Colonic mucosa (tissue), 4 donors: Measurements from ENCODE around the gene HELZ2. TPM values are rescaled to one million over a fixed set of nuclear protein-coding genes. Genes with fewer than 3 reads are reported as not detected.
"Not testable (repeated sequence)": the region's sequence is repeated elsewhere in the genome, so short reads cannot be mapped to it uniquely, and the experiment has no call there.

ENCODE experiments used
- DNase-seq: peaks from one replicate; pipeline ENCODE4 v3.0.0-alpha.2; 2020
- H3K27ac ChIP-seq: fragments of 200-600 bp; one replicate; pipeline ENCODE4 v1.8.0; 2021
- H3K27me3 ChIP-seq: fragments of 200-600 bp; one replicate; pipeline ENCODE4 v1.8.0; 2021
- H3K36me3 ChIP-seq: fragments of 200-600 bp; one replicate; pipeline ENCODE4 v1.8.0; 2021
- H3K4me1 ChIP-seq: fragments of 200-600 bp; one replicate; pipeline ENCODE4 v1.8.0; 2021; ENCODE audit warnings: mild to moderate bottlenecking
- H3K4me3 ChIP-seq: fragments of 200-600 bp; one replicate; pipeline ENCODE4 v1.8.0; 2021
- H3K9ac ChIP-seq, 2 donors: one replicate each; pipeline ENCODE4 v1.7.0; 2013; ENCODE audit warnings: control low read depth in 2 of 2, low read depth in 2 of 2, low read length in 2 of 2
- H3K9me3 ChIP-seq: fragments of 200-600 bp; one replicate; pipeline ENCODE4 v1.8.0; 2021
- intact Hi-C: fragments of 100-400 bp; cut with DNase I; formaldehyde crosslinking; loops from one replicate; pipeline ENCODE4 v1.14.1; 2022
- total RNA-seq, 2 donors: library from RNA; stranded (reverse); fragmentation: NEBNext Ultra II Directional in 1 of 2; extraction: Animal tissue kit (Norgen Biotek cat#: 25700) in 1 of 2; gene quantifications; one replicate each; pipeline ENCODE4 v1.2.1, GENCODE V29; 2021
- TF ChIP-seq, protein P1 (sequence below): fragments of 200-600 bp; IDR thresholded peaks from one replicate; pipeline ENCODE4 v1.8.0; 2022; ENCODE audit warnings: antibody characterized with exemption, mild to moderate bottlenecking
- donor health status: healthy.
- donor health status: DM: no; HTN: no; CAD: no.
- donor health status: DM: no; HTN: no; CAD: no.

HELZ2 gene
- total RNA-seq, 2 donors from 2014 or later, result 36.3 to 38.0 TPM

DNA sequence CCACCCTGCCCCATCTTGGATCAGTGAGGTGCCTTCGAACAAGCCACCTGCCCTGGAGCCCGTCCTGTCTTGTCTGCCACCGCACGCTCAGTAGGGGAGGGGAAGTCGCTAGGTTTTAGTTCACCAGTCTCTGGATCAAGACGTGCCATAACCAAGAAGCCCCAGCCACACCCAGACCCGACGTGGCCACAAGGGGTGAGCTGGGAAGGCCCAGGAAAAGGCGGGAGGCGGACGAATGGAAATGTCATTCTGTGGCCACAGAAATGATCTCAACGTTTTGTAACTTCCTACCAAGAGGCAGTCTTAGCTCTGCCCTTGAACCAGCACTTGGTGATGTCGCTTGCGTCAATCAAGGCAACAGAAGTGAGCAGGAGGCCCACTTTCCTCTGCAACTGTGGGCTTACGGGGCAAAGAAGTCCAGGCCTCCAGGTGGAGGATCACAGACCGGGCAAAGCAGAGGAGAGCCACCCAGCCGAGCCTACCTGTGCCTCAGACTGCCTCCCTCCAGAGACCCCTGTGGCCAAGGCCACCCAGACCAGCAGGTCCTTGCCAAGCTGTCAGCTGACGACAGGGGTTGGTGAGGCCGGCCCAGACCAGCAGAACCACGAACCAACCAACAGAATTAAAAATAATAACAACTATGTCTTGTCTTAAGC, 38.4 kb upstream of the HELZ2 start:
- intact Hi-C loops, result no loop called here
- no peaks in the 10 kb centered on the region for H3K36me3 ChIP-seq
- H3K27me3 ChIP-seq, result no peaks in the 10 kb centered on the region
- H3K9ac ChIP-seq, result no peak overlapping the region
- DNase-seq, result no peak
- no peak overlapping the region for H3K27ac ChIP-seq
- H3K4me3 ChIP-seq, result no peak overlapping the region
- H3K4me1 ChIP-seq, result no peaks in the 10 kb centered on the region
- TF ChIP-seq, protein P1, sequence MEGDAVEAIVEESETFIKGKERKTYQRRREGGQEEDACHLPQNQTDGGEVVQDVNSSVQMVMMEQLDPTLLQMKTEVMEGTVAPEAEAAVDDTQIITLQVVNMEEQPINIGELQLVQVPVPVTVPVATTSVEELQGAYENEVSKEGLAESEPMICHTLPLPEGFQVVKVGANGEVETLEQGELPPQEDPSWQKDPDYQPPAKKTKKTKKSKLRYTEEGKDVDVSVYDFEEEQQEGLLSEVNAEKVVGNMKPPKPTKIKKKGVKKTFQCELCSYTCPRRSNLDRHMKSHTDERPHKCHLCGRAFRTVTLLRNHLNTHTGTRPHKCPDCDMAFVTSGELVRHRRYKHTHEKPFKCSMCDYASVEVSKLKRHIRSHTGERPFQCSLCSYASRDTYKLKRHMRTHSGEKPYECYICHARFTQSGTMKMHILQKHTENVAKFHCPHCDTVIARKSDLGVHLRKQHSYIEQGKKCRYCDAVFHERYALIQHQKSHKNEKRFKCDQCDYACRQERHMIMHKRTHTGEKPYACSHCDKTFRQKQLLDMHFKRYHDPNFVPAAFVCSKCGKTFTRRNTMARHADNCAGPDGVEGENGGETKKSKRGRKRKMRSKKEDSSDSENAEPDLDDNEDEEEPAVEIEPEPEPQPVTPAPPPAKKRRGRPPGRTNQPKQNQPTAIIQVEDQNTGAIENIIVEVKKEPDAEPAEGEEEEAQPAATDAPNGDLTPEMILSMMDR, result no peak
- no peaks in the 10 kb centered on the region for H3K9me3 ChIP-seq

DNA sequence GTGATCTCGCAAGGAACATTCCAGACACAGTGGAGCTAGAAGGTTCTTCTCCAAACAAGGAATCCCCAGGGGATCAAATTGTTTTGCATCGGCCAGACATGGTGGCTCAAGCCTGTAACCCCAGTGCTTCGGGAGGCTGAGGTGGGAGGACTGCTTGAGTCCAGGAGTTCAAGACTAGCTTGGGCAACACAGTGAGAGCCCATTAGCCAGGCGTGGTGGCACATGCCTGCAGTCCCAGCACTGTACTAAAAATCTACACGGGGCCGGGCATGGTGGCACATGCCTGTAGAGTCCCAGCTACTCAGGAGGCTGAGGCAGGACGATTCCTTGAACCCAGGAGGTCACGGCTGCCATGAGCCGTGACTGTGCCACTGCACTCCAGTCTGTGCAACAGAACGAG, 37.6 kb upstream of the HELZ2 start:
- DNase-seq, result no peak
- Histone ChIP-seq H3K27ac (no peak overlapping the region), H3K4me1 (no peaks in the 10 kb centered on the region), H3K4me3 (no peak overlapping the region), H3K27me3 (no peaks in the 10 kb centered on the region), H3K9me3 (no peaks in the 10 kb centered on the region), H3K36me3 (no peaks in the 10 kb centered on the region), H3K9ac (no peak overlapping the region)
- intact Hi-C loops, result no loop called here
- TF ChIP-seq, protein P1, result no peak

DNA sequence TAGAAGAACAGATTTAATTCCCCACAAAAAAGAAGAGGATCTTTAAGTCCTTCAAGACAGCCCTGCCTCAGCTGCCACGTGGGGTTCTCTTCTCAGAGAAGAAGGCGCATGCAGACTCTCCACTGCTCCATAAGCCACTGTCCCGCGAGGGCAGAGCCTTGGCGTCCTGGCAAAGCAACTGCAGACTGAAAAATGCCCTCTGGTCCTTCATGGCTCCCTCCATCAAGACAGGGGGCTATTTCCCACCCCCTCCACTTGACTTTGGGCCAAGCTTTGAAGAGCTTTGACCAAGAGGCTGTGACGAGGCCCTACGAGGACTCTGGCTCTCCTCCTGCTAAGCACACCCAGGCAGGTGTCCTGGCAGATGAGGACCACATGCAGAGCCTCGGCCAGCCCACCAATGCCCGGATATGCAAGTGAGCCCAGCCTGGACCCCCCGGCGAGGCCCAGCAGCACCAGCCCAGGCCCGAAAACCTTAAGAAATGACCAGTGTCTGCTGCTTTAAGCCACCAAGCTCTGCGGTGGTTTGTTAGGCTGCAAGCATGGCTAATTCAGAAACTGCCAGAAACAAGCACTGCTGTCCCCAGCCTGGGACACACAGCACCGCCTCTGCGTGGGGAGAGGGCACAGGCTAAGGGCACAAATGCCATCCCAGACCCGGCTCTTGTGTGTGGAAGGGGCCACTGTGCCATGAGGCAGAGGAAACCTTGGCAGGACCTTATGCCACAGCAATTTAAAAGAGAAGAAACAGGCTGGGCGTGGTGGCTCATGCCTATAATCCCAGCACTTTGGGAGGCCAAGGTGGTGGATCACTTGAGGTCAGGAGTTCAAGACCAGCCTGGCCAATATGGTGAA, 36.8 kb upstream of the HELZ2 start:
- no peak for DNase-seq
- Histone ChIP-seq H3K36me3 (no peaks in the 10 kb centered on the region), H3K9ac (no peak overlapping the region), H3K4me1 (no peaks in the 10 kb centered on the region), H3K27me3 (no peaks in the 10 kb centered on the region), H3K27ac (no peak overlapping the region), H3K9me3 (no peaks in the 10 kb centered on the region), H3K4me3 (no peak overlapping the region)
- intact Hi-C loops, result no loop called here
- TF ChIP-seq, protein P1, result no peak

DNA sequence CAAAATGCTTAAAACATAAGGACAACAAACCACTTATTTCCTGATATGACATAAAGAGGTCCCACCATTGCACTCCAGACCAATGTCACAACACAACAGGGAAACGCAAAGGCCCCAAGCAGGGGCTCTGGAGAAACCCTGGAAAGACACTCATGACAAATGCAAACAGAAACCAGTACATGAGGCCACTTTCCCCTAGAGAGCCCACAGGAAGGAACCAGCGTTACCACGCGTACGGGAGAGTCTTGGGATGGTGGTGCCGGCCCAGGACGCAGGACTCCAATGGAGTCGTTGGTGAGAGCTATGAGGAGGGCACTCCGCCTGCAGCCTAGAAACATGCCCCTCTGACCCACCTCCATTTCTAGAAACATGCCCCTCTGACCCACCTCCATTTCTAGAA, 32.6 kb upstream of the HELZ2 start:
- intact Hi-C loops, result no loop called here
- Histone ChIP-seq H3K27ac (no peak overlapping the region), H3K9ac (no peak overlapping the region), H3K4me1 (no peaks in the 10 kb centered on the region), H3K4me3 (no peak overlapping the region), H3K36me3 (no peaks in the 10 kb centered on the region), H3K9me3 (no peaks in the 10 kb centered on the region), H3K27me3 (no peaks in the 10 kb centered on the region)
- TF ChIP-seq, protein P1, result no peak
- DNase-seq, result no peak

DNA sequence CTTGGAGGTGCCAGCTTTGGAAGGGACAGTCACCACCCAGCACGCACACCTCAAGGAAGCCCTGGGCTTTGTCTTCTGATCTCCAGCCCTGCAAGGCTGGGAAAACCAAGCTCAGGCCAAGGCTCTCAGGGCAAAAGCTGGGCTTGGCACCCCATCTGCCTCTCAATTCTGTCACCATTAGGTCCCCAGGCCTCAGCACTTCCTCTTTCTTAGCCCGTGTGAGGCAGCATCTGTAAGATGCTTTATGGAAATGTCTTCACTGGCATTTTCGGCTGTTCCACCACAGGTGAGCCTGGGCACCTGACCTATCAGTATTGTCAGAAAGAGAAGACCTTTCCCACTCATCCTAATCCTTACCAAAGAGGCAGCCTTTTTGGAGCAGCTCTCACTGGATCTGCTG, 28.3 kb upstream of the HELZ2 start:
- TF ChIP-seq, protein P1, result no peak
- no peak for DNase-seq
- Histone ChIP-seq H3K9ac (no peak overlapping the region), H3K36me3 (no peaks in the 10 kb centered on the region), H3K9me3 (no peaks in the 10 kb centered on the region), H3K27ac (no peak overlapping the region), H3K27me3 (no peaks in the 10 kb centered on the region), H3K4me1 (no peaks in the 10 kb centered on the region), H3K4me3 (no peak overlapping the region)
- intact Hi-C loops, result no loop called here

DNA sequence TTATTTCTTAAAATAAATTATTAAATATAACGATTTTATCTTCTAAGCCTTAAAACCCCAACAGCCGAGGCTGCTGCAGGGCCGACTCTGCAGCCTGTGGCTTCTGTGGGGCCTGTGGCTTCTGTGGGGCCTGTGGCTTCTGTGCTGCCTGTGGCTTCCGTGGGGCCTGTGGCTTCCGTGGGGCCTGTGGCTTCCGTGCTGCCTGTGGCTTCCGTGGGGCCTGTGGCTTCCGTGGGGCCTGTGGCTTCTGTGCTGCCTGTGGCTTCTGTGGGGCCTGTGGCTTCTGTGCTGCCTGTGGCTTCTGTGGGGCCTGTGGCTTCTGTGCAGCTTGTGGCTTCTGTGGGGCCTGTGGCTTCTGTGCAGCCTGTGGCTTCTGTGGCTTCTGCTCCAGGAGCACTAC, 27.6 kb upstream of the HELZ2 start:
- H3K4me1 ChIP-seq, DNase-seq, H3K27ac ChIP-seq, intact Hi-C loops, H3K9ac ChIP-seq, H3K4me3 ChIP-seq, H3K36me3 ChIP-seq, H3K27me3 ChIP-seq, H3K9me3 ChIP-seq: not testable (repeated sequence)
